Activated CD8-positive, alpha-beta memory T cell treated with anti-CD3 and anti-CD28 coated beads, Interleukin-2, amount 50 U/mL, for 24 hours (primary cell): ENCODE measurements around the gene UBE2Z.
A peak's percentile ranks its signal among the peaks of the same experiment; 100 is the strongest.
"Not testable (repeated sequence)": the region's sequence is repeated elsewhere in the genome, so short reads cannot be mapped to it uniquely, and the experiment has no call there.

ENCODE experiments used
- DNase-seq: peaks from one replicate; pipeline ENCODE4 v3.0.0-alpha.2; 2020; ENCODE audit errors: extremely low read depth

The UBE2Z gene

GRCh38 chr17:48908047-48908843, at the start of gene UBE2Z:
UBE2Z (plus strand) TSS chr17:48908407; CDS start chr17:48908504, 97 bp downstream.
- peak; percentile 67 for DNase-seq

GRCh38 chr17:48860034-48860433, 48.2 kb upstream of the UBE2Z start:
- no peak for DNase-seq

GRCh38 chr17:48860456-48860855, 47.8 kb upstream of the UBE2Z start:
- no peak for DNase-seq

DNA sequence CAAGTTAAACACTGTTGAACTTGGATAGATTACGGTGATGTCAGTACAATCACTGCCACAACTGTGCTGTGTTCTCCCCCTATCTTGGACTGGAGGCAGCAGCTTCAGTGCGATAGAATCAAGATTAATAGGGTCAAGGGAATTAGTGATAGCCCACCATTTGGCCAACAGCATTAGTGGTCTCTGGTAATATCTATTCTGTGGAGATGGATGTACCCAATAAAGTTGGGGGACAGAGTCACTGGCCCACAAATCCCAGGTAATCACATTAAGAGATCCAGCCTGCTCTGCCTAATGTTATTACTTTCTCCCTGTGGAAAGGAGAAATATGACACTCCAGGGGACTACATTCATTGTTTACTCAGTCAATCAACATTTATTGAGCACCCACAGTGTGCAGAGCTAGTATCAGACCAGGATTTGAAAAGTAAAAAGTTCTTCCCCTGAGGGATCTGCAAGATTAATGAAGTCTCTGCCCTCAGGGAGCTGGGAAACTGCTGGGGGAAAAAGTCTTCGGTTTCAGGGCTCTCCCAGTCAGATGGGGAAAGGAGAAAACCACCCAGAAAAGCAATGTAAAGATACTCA, 39.2 kb upstream of the UBE2Z start:
- no peak for DNase-seq

GRCh38 chr17:48869821-48870318, 38.3 kb upstream of the UBE2Z start:
- no peak for DNase-seq

DNA sequence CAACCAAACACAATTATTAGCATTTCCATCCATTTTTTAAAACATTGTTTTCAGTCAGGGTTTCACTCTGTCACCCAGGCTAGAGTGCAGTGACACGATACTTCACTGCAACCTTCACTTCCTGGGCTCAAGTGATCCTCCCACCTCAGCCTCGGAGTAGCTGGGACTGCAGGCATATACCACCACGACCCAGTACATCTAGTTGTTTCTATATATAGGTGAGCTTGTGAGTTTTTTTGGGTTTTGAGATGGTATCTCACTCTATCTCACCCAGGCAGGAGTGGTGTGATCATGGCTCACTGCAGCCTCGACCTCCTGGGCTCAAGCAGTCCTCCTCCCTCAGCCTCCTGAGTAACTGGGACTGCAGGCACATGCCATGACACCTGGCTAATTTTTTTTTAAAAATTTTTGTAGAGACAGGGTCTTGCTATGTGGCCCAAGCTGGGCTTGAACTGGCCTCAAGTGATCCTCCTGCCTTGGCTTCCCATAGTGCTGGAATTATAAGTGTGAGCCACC, 37.1 kb upstream of the UBE2Z start:
- no peak for DNase-seq

DNA sequence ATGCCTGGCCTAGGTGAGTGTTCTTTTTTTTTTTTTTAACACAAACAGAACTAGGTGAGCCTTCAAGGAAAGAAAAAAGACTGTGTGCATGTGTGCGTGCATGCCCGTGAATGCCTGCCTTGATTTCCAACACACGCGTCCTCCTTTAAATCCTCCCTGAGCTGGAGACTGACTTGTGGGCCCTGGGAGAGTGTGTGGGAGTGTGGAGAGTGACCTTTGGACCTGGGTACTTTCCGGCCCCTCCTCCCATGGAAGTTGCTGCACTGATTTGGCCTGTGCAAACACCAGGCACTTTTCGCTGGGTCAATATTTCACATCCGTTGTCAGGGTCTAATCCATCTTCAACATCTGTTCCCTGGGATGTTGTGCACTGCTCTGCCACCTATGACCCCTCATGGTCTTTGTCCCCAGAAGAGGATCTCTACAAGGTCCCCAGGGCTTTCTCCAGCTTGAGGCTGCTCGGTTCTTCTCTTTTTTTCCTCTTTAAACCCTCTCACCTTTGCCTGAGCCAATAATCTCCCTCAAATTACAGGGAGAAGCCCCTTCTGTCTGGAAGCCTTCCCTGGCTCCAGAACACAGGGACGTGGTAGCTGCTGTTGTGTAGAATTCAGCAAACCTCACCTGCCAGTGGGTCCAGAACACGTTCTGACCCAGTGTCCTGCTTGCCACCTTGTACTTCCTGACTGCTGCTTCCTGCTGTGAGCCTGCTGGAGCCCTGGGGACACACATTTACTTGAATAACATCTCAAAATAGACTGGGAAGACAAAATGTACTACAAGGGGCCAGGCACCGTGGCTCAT, 36.5 kb upstream of the UBE2Z start:
- DNase-seq, result no peak

DNA sequence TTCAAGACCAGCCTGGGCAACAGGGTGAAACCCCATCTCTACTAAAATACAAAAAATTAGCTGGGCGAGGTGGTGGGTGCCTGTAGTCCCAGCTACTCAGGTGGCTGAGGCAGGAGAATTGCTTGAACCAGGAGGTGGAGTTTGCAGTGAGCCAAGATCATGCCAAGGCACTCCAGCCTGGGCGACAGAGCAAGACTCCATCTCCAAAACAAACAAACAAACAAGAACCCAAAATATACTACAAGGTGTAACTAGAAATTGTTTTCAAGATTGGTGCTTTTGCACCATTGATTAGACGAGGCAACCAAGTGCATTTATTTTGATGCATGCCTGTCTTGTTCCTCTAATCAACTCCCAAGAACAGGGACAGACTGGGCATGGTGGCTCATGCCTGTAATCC, 35.8 kb upstream of the UBE2Z start:
- DNase-seq, result not testable (repeated sequence)

DNA sequence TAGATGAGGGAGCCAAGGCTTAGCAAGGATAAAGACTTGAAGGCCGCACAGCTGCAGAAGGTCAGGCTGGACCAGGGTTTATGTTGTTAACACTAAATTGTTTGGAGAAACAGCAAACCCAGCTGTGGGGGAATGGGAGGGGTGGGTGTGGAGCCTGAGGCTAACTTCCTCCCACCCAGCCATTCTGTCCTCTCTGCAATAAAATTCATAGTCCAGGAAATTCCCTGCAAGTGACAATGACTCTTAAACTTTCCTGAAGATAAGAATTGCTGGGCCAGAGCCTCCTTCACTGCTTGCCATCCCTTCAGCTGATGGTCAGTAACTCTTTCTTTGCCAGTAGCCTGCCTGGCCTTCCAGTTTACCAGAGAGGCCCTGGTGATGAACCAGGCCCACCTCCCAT, 35.0 kb upstream of the UBE2Z start:
- DNase-seq, result no peak

- DNase-seq, result no peak
These were observed 34.3 kb upstream of the UBE2Z start for GRCh38 chr17:48873696-48874443.

DNA sequence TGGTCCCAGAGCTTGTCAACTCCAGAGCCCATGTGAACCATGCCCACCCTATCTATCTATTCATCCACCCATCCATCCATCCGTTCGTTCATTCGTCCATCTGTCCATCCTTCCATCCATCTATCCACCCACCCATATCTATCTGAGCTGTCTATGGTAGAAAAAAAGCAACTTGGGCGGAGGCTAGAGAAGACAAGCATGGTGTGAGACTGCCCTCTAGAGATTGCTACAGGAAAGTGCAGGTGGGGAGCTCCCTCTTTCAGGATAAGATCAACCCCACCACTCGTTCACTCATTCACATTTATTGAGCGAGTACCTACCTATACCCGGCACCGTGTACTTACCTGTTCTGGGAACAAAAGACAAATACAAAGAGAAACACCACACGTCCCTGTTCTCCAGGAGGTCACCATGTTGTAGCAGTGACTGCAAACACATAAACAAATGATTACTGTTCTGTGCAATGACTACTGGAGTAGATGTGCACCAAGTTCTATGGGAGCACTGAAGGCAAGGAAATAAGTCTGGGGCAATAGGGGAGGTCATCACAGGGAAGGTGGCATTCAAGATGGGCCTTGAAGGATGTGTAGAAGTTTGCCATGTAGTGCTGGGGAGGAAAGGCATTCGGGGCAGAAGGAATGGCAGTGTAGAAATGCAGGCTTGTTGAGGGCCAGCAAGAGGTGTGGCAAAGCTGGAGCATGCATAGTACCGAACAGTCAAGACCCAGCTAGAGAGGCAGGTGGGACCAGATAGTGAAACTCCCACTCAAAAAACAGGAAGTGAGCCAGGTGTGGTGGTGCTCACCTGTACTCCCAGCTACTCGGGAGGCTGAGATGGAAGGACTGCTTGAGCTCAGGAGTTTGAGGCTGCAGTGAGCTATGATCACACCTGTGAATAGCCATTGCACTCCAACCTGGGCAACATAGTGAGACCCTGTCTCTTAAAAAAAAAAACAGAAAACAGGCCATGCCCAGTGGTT, 29.0 kb upstream of the UBE2Z start:
- no peak for DNase-seq

GRCh38 chr17:48882272-48882671, 25.9 kb upstream of the UBE2Z start:
- DNase-seq, result no peak

- no peak for DNase-seq
These were observed 25.0 kb upstream of the UBE2Z start for GRCh38 chr17:48883171-48883570.

DNA sequence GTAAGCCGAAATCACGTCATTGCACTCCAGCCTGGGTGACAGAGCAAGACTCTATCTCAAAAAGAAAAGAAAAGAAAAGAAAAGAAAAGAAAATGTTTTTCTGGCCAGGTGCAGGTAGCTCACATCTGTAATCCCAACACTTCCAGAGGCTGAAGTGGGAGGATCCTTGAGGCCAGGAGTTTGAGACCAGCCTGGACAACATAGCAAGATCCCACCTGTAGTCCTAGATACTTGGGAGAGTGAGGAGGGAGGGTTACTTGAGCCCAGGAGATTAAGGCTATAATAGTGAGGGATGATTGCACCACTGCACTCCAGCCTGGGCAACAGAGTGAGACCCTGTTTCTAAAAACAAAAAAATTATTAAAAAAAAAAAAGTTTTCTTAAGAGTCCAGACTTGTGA, 18.1 kb upstream of the UBE2Z start:
- DNase-seq, result no peak

GRCh38 chr17:48892940-48893645, 15.1 kb upstream of the UBE2Z start:
- DNase-seq, result no peak

DNA sequence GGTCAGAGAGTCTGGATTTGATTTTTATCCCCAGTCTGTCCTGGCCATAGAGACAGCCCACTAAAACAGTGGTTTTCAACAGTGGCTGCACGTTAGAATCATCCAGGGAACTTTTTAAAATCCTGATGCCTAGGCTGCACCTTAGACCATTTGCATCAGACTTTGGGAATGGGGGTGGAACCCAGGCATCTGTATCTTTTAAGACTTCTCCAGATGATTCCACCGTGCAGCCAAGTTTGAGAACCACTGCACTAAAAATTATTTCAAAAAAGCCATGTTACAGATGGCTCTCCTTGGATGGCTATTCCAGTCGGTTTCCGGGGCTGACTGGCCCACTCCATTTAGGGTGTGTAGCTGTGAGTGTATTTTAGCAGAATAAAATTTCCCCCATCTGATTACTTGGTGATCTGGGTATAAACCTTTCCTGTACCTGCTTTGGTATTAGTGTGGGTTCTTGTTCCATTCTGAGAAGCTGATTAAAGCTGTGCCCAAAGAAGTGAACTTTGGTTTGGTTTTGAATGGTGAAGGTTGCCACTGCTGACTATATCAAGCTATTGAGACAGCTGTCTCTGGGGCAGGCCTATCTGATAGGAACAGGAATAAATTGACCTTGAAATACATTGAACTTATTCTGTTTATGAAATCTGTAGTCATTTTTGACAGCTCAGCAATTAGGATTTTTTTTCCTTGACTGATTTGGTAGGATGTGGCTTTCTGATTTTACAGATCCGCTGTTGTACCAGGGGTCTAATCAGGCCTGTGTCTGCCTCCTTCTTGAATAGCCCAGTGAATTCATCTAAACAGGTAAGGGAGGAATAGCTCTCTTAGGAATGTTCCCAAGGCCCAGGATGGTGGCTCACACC, 14.3 kb upstream of the UBE2Z start:
- DNase-seq, result no peak

- DNase-seq, result no peak
These were observed 13.3 kb upstream of the UBE2Z start for GRCh38 chr17:48894886-48895285.

DNA sequence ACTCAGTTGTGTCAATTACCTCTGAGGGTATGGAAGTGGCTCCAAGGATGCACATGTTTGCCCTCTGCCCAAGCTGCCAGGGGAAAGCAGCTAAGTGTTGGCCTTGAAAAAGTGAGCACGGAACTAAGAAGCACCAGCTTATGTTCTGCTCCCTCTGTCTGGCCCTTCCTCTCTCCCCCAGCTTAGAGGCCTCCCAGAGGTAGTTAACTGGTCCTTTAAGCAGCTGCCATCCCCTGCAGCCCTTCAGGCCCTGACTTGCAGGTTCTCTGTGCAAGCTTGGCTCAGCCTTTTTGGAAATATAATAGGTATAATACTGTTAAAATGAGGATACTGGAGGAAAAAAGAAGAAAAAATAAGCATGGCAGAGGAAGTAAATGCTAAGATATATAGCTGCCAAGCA, 7.0 kb upstream of the UBE2Z start:
- DNase-seq, result no peak

- DNase-seq, result no peak
These were observed 4.8 kb upstream of the UBE2Z start for GRCh38 chr17:48903401-48903800.
